CD8-positive, alpha-beta memory T cell (primary cell): ENCODE data around the gene PRR19. TPM values are rescaled to one million over a fixed set of nuclear protein-coding genes. Genes with fewer than 3 reads are reported as not detected.
A peak's percentile ranks its signal among the peaks of the same experiment; 100 is the strongest.

Experiments used
- CTCF ChIA-PET: fragments of 350-600 bp; sonication (Branson Sonifier 250); formaldehyde crosslinking; loops from one replicate; lab custom pipeline; 2021; ENCODE audit warnings: antibody characterized with exemption; lab: Charles Lee
- POLR2A ChIA-PET: fragments of 350-600 bp; sonication (Branson Sonifier 250); formaldehyde crosslinking; loops from one replicate; lab custom pipeline; 2021; ENCODE audit warnings: antibody characterized with exemption; lab: Charles Lee
- DNase-seq, 5 donors: peaks; one replicate each; pipeline versions ENCODE4 v3.0.0 to v3.0.0-alpha.2; 2020 to 2022; ENCODE audit warnings: mixed read lengths in 1 of 5
- H3K27ac ChIP-seq: one replicate; pipeline ENCODE4 v1.7.0; 2013; ENCODE audit warnings: low read depth, mild to moderate bottlenecking, low read length, moderate library complexity
- H3K27me3 ChIP-seq: 2 replicates; pipeline ENCODE4 v1.7.0; 2013; ENCODE audit warnings: low read length, mild to moderate bottlenecking; ENCODE audit not compliant: insufficient read depth, poor library complexity, severe bottlenecking
- H3K36me3 ChIP-seq: 2 replicates; pipeline ENCODE4 v1.7.0; 2013; ENCODE audit warnings: mild to moderate bottlenecking, low read length, moderate library complexity; ENCODE audit not compliant: insufficient read depth
- H3K4me1 ChIP-seq: 2 replicates; pipeline ENCODE4 v1.7.0; 2013; ENCODE audit warnings: mild to moderate bottlenecking, low read length, moderate library complexity; ENCODE audit not compliant: insufficient read depth
- H3K4me3 ChIP-seq: 2 replicates; pipeline ENCODE4 v1.7.0; 2013; ENCODE audit warnings: mild to moderate bottlenecking, low read length
- H3K9me3 ChIP-seq: 2 replicates; pipeline ENCODE4 v1.7.0; 2013; ENCODE audit warnings: mild to moderate bottlenecking, low read length
- H3K27ac Mint-ChIP-seq, 8 donors: one replicate each; pipeline ENCODE4 v1.8.0; 2020 to 2021; ENCODE audit warnings: mixed read lengths in 8 of 8, mild to moderate bottlenecking in 6 of 8, inconsistent platforms in 3 of 8, moderate library complexity in 3 of 8
- H3K27me3 Mint-ChIP-seq, 2 donors: one replicate each; pipeline ENCODE4 v1.8.0; 2020 to 2021; ENCODE audit warnings: mixed read lengths in 2 of 2, mild to moderate bottlenecking in 1 of 2, moderate library complexity in 1 of 2
- H3K36me3 Mint-ChIP-seq, 3 donors: one replicate each; pipeline ENCODE4 v1.8.0; 2020 to 2021; ENCODE audit warnings: mixed read lengths in 3 of 3, inconsistent platforms in 1 of 3, mild to moderate bottlenecking in 1 of 3
- H3K4me1 Mint-ChIP-seq, 3 donors: one replicate each; pipeline ENCODE4 v1.8.0; 2020 to 2021; ENCODE audit warnings: mixed read lengths in 3 of 3, inconsistent platforms in 1 of 3, mild to moderate bottlenecking in 1 of 3
- H3K4me3 Mint-ChIP-seq, 7 donors: one replicate each; pipeline ENCODE4 v1.8.0; 2020 to 2021; ENCODE audit warnings: mixed read lengths in 7 of 7, mild to moderate bottlenecking in 6 of 7, moderate library complexity in 4 of 7, inconsistent platforms in 2 of 7
- H3K9me3 Mint-ChIP-seq, 5 donors: one replicate each; pipeline ENCODE4 v1.8.0; 2020 to 2022; ENCODE audit warnings: mixed read lengths in 5 of 5, mild to moderate bottlenecking in 3 of 5, moderate library complexity in 2 of 5, inconsistent platforms in 1 of 5
- polyA plus RNA-seq: library from polyadenylated mRNA; unstranded; fragments of 300-500 nt; fragmentation: Illumina TruSeq; gene quantifications from one replicate; pipeline ENCODE4 v1.2.3, GENCODE V29; 2021
- total RNA-seq, 2 experiments: library from RNA; stranded (reverse); gene quantifications; one replicate each; pipeline ENCODE4 v1.2.3, GENCODE V29; 2021

Gene PRR19
- 1 to 10 TPM in 1 of 2 experiments, under 1 TPM in 1; 0.73 to 1.0 TPM for total RNA-seq
- polyA plus RNA-seq = 0.64 TPM

DNA sequence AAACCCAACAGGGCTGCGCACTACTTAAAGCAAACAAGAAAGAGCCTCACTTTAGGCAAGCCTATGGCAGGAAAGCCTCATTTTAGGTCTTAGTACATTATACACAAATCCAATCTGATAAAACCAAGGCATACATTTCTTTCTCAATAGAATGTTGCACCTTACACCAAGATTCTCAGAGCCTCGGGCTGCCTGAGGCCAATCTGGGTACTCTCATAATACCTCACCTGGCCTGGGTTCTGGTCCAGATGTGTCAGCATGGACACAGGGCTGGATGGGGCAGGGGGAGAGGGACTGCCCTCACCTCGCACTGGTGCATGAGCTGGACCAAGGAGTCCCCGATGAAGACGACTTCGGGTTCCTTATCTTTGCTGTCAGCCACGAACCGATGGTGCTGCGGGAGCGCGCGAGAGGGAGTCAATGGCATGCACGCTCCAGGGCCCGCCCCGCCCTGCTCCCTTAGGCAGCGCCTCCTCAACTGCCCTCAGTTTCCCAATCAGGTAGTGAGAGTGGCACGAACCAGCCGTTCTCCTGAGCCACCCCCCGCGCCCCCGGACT, at the start of gene PRR19:
TSS of gene PRR19 (plus strand) at position 487 of the 558 bp plus-strand sequence. CDS start 7,453 bp downstream, outside the sequence.
- no peaks in the 10 kb centered on the region for H3K9me3 Mint-ChIP-seq
- H3K9me3 ChIP-seq = no peaks in the 10 kb centered on the region
- peak within 1 kb of the TSS; percentile 57 to 93 (median 78) for H3K27ac Mint-ChIP-seq
- no peaks in the 10 kb centered on the region for H3K27me3 Mint-ChIP-seq
- CTCF ChIA-PET = interaction anchor here (0.6 to 1.6 kb wide), 5 partner anchors 20 to 193 kb away, joined by 3 to 4 read pairs (median 3); partner anchors contain the start of genes GSK3A and POU2F2
- H3K4me1 Mint-ChIP-seq = peaks cover 19 to 31% (median 25%) of the 10 kb centered on the region in 3 donors
- H3K36me3 Mint-ChIP-seq = peaks cover 0 to 6% (median 0%) of the 10 kb centered on the region in 3 donors
- H3K36me3 ChIP-seq = no peaks in the 10 kb centered on the region
- H3K27me3 ChIP-seq = no peaks in the 10 kb centered on the region
- peaks cover 16% of the 10 kb centered on the region for H3K4me1 ChIP-seq
- peak within 1 kb of the TSS; percentile 88 to 93 (median 90) for H3K4me3 Mint-ChIP-seq
- no peak for DNase-seq
- peak within 1 kb of the TSS; percentile 43 for H3K27ac ChIP-seq
- POLR2A ChIA-PET = interaction anchor here (1.0 kb wide), 1 partner anchor 57 kb away, joined by 3 read pairs; no protein-coding TSS in a partner anchor
- peak within 1 kb of the TSS; percentile 79 for H3K4me3 ChIP-seq

GRCh38 chr19:42252365-42253244, 49.3 kb upstream of the PRR19 start:
- H3K4me3 Mint-ChIP-seq = peak overlapping the region; percentile 83 to 97 (median 92)
- Histone ChIP-seq H3K27me3 (no peaks in the 10 kb centered on the region), H3K4me1 (peaks cover 36% of the 10 kb centered on the region), H3K9me3 (no peaks in the 10 kb centered on the region), H3K27ac (peak overlapping the region; percentile 73), H3K36me3 (no peaks in the 10 kb centered on the region), H3K4me3 (peak overlapping the region; percentile 82)
- H3K36me3 Mint-ChIP-seq = peaks cover 0 to 13% (median 0%) of the 10 kb centered on the region in 3 donors
- ChIA-PET POLR2A (interaction anchor here (0.7 to 1.0 kb wide), 2 partner anchors 10 to 18 kb away, joined by 3 to 5 read pairs; partner anchors contain the start of gene GSK3A), CTCF (interaction anchor here (1.0 to 2.2 kb wide), 3 partner anchors 8 to 68 kb away, joined by 3 to 7 read pairs (median 3); no protein-coding TSS in a partner anchor)
- H3K9me3 Mint-ChIP-seq = peaks cover 0 to 1% (median 0%) of the 10 kb centered on the region in 5 donors
- peaks cover 0 to 9% of the 10 kb centered on the region in 2 donors for H3K27me3 Mint-ChIP-seq
- peak overlapping the region; percentile 81 to 98 (median 94) for H3K27ac Mint-ChIP-seq
- no peak for DNase-seq
- H3K4me1 Mint-ChIP-seq = peaks cover 24 to 41% (median 27%) of the 10 kb centered on the region in 3 donors

- Mint-ChIP-seq H3K27ac (peak overlapping the region; percentile 81 to 98 (median 94)), H3K9me3 (peaks cover 0 to 1% (median 0%) of the 10 kb centered on the region in 5 donors), H3K4me1 (peaks cover 24 to 41% (median 27%) of the 10 kb centered on the region in 3 donors), H3K36me3 (peaks cover 0 to 13% (median 0%) of the 10 kb centered on the region in 3 donors), H3K27me3 (peaks cover 0 to 9% of the 10 kb centered on the region in 2 donors), H3K4me3 (peak overlapping the region; percentile 83 to 97 (median 92))
- ChIA-PET POLR2A (interaction anchor here (1.0 kb wide), 1 partner anchor 11 kb away, joined by 5 read pairs; the partner anchor contains the start of gene GSK3A), CTCF (interaction anchor here (1.0 kb wide), 1 partner anchor 9 kb away, joined by 3 read pairs; no protein-coding TSS in a partner anchor)
- peak overlapping the region; percentile 90 for H3K4me3 ChIP-seq
- peak; percentile 50 to 77 (median 61) for DNase-seq
- H3K9me3 ChIP-seq = no peaks in the 10 kb centered on the region
- peaks cover 36% of the 10 kb centered on the region for H3K4me1 ChIP-seq
- H3K36me3 ChIP-seq = no peaks in the 10 kb centered on the region
- peak overlapping the region; percentile 96 for H3K27ac ChIP-seq
- no peaks in the 10 kb centered on the region for H3K27me3 ChIP-seq
Measured at GRCh38 chr19:42253245-42254088, 48.5 kb upstream of the PRR19 start.

GRCh38 chr19:42254089-42254849, 47.7 kb upstream of the PRR19 start:
- Histone ChIP-seq H3K27me3 (no peaks in the 10 kb centered on the region), H3K4me1 (peaks cover 36% of the 10 kb centered on the region), H3K4me3 (peak overlapping the region; percentile 90), H3K27ac (peak overlapping the region; percentile 96), H3K9me3 (no peaks in the 10 kb centered on the region), H3K36me3 (no peaks in the 10 kb centered on the region)
- H3K4me1 Mint-ChIP-seq = peaks cover 24 to 41% (median 27%) of the 10 kb centered on the region in 3 donors
- H3K36me3 Mint-ChIP-seq = peaks cover 0 to 9% (median 0%) of the 10 kb centered on the region in 3 donors
- H3K27me3 Mint-ChIP-seq = peaks cover 0 to 9% of the 10 kb centered on the region in 2 donors
- H3K9me3 Mint-ChIP-seq = peaks cover 0 to 1% (median 0%) of the 10 kb centered on the region in 5 donors
- DNase-seq = peak; percentile 67 to 87 (median 76)
- peak overlapping the region in 7 of 8 donors; percentile 40 to 91 (median 74) for H3K27ac Mint-ChIP-seq
- ChIA-PET CTCF (no interaction called here), POLR2A (no interaction called here)
- H3K4me3 Mint-ChIP-seq = peak overlapping the region; percentile 73 to 94 (median 81)

DNA sequence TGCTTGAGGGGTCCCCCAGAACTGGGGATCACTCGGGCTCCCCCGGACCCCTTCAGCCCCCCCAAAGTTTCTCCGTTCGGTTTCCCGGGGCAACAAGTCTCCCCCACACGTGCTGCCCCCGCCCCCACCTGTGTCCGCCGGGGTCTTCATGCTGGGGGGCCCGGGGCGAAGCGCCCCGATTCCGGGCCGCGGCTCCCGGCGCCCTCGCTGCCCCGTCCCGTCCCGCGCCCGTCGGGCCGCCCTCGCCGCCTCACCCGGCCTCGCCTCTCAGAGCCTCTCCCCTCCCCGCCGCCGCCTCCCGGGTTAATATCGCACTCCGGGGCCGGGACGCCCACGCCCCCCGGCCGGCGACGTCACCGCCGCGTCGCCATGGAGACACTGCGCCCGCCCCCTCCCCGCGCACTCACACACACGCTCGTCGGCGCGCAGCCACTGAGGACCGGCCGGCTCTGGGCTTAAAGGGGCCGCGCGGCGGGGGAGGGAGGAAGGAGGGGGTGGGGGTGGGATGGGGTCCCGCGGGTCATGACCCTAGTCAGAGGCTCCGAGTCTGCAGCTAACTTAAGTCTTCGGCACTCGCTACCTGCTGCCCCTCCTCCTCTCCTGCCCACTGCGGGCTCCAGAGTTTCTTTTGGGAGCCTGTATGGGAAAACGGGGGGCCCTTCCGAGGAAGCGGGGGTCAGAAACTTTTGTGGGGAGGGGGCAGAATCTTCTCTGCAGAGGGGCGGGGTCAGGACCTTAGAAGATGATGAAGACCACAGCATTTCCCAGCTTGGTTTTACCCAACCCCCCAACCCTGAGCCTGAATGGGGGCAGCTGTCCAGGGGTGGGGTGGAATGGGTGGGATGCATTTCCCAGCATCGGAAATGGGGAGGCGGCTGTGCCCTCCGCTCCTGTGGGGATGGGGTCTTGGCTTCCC, 46.8 kb upstream of the PRR19 start, which contains the start of gene ERF:
TSS of gene ERF (minus strand) at position 279 of the 916 bp plus-strand sequence. CDS start at position 150, 129 bp downstream.
- CTCF ChIA-PET = interaction anchor here (0.9 to 1.5 kb wide), 5 partner anchors 10 to 123 kb away, joined by 3 to 5 read pairs (median 4); partner anchors contain the start of gene POU2F2
- H3K27me3 ChIP-seq = no peaks in the 10 kb centered on the region

More for the DNA sequence above, 46.8 kb upstream of the PRR19 start, which contains the start of gene ERF:
- POLR2A ChIA-PET = interaction anchor here (0.8 to 1.0 kb wide), 2 partner anchors 8 to 12 kb away, joined by 4 to 6 read pairs; no protein-coding TSS in a partner anchor
- Histone ChIP-seq H3K4me1 (peaks cover 36% of the 10 kb centered on the region), H3K9me3 (no peaks in the 10 kb centered on the region), H3K36me3 (no peaks in the 10 kb centered on the region), H3K4me3 (peak within 1 kb of the TSS; percentile 90), H3K27ac (peak within 1 kb of the TSS; percentile 96)
- H3K4me3 Mint-ChIP-seq = peak within 1 kb of the TSS; percentile 73 to 94 (median 81)
- peak; percentile 90 to 96 (median 93) for DNase-seq
- H3K4me1 Mint-ChIP-seq = peaks cover 24 to 37% (median 27%) of the 10 kb centered on the region in 3 donors
- H3K27ac Mint-ChIP-seq = peak within 1 kb of the TSS; percentile 54 to 91 (median 80)
- H3K27me3 Mint-ChIP-seq = peaks cover 0 to 9% of the 10 kb centered on the region in 2 donors
- H3K9me3 Mint-ChIP-seq = peaks cover 0 to 1% (median 0%) of the 10 kb centered on the region in 5 donors
- peaks cover 0 to 3% (median 0%) of the 10 kb centered on the region in 3 donors for H3K36me3 Mint-ChIP-seq
